ENCODE data around the gene MCM5.

DNA sequence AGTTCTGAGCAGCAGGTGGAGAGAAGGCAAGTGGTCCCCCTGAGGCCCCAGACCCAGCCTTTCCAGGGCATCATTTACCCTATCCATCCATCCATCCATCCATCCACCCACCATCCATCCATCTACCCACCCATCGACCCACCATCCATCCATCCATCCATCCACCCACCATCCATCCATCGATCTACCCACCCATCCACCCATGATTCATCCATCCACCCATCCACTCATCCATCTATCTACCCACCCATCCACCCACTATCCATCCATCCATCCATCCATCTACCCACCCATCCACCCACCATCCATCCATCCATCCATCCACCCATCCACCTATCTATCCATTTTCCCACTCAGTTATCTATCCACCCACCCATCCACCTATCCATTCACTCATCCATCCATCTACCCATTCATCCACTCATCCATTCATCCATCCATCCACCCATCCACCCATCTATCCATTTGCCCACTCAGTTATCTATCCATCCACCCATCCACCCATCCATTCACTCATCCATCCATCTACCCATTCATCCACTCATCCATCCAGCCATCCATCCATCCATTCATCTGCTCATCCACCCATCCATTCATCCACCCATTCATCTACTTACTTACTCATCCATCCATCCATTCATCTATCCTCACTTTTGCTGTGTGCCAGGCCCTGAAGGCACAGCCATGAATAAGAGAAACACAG lies 63.4 kb downstream of the MCM5 start:
- no peak for TF ChIP-seq CTCF (IDR thresholded peaks at IDR 0.05)
- TF ChIP-seq POLR2A (IDR thresholded peaks at IDR 0.05) = no peak
